ENCODE measurements around the gene PEMT.

DNA sequence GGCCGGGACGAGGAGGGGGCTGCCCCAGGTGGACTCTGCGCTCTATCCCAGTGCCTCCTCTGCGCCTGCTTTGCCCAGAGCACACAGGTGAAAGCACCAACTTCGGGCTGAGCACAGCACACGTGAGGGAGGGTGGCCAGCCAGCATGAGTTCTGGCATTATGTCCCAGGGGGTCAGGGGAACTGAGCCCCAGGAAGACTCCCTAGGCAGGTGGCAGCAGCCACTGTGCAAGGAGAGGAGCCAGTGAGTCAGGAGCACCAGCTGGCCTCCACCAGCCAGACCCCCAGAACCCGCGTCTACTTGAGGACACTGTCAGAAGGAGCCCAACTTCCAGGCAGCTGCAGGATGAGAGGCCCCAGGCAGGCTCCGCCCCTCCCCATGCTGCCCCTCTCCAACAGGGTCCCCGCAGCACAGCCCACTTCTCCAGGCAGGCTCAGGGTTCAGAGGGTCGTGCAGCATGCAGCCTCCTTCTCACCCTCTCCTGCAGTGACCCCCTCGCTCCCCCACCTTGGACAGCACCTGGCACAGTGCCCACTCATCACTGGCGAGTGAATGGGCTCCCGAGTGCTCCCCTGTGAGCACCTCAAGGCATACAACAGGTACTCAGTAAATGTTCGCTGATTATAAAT, 51.1 kb downstream of the PEMT start:
- TF ChIP-seq GATA3 (IDR thresholded peaks at IDR 0.05; ENCODE audit: low read depth, low read length): no peak
- no peak for TF ChIP-seq GATA2 (IDR thresholded peaks at IDR 0.05; ENCODE audit: low read depth, low read length)
